HepG2 (cell line): ENCODE data around the gene SOX4. TPM values are rescaled to one million over a fixed set of nuclear protein-coding genes. Genes with fewer than 3 reads are reported as not detected.
A peak's percentile ranks its signal among the peaks of the same experiment; 100 is the strongest.

Source experiments
- ADNP ChIP-seq: sonication (generic); formaldehyde crosslinking; IDR thresholded peaks from 2 replicates; pipeline ENCODE4 v1.4.0; 2020; ENCODE audit warnings: missing genetic modification reagents
- AHR ChIP-seq: IDR thresholded peaks from 2 replicates; pipeline ENCODE4 v1.6.1; 2018; ENCODE audit warnings: missing genetic modification reagents, missing compliant biosample characterization
- ATF7 ChIP-seq, 2 experiments: fragments of 450-650 bp in 1 of 2; sonication (generic) in 1 of 2; formaldehyde crosslinking in 1 of 2; IDR thresholded peaks; 2 replicates each; pipeline versions ENCODE4 v1.4.0 to v1.6.1; 2016 to 2020; ENCODE audit warnings: antibody characterized with exemption in 1 of 2, mild to moderate bottlenecking in 1 of 2, missing genetic modification reagents in 1 of 2
- DMAP1 ChIP-seq: IDR thresholded peaks from 2 replicates; pipeline ENCODE4 v1.6.1; 2016
- GFI1 ChIP-seq: sonication (generic); formaldehyde crosslinking; IDR thresholded peaks from 2 replicates; pipeline ENCODE4 v1.5.0; 2020; ENCODE audit warnings: missing genetic modification reagents, mild to moderate bottlenecking, borderline replicate concordance
- MAFF ChIP-seq: IDR thresholded peaks from 2 replicates; pipeline ENCODE4 v1.6.1; 2011; ENCODE audit warnings: low read depth, low read length, improper control_type of control experiment
- MTERF4 ChIP-seq: sonication (generic); formaldehyde crosslinking; IDR thresholded peaks from 2 replicates; pipeline ENCODE4 v1.8.0; 2023; ENCODE audit warnings: mild to moderate bottlenecking, missing genetic modification reagents
- NCOA2 ChIP-seq: sonication (generic); formaldehyde crosslinking; IDR thresholded peaks from 2 replicates; pipeline ENCODE4 v1.8.0; 2022; ENCODE audit warnings: inconsistent platforms
- NR2F6 ChIP-seq, 2 experiments: IDR thresholded peaks; 2 replicates each; pipeline ENCODE4 v1.6.1; 2016; ENCODE audit warnings: antibody characterized with exemption in 1 of 2, mild to moderate bottlenecking in 1 of 2
- PLSCR1 ChIP-seq: sonication (generic); formaldehyde crosslinking; IDR thresholded peaks from 2 replicates; pipeline ENCODE4 v1.5.0; 2020; ENCODE audit warnings: missing genetic modification reagents, mild to moderate bottlenecking, borderline replicate concordance
- RBAK ChIP-seq: sonication (generic); formaldehyde crosslinking; IDR thresholded peaks from 2 replicates; pipeline ENCODE4 v1.5.1; 2020; ENCODE audit warnings: mild to moderate bottlenecking, missing genetic modification reagents
- SMC3 ChIP-seq: IDR thresholded peaks from 2 replicates; pipeline ENCODE4 v1.6.1; 2011; ENCODE audit warnings: low read length, improper control_type of control experiment
- SP2 ChIP-seq: sonication (generic); formaldehyde crosslinking; IDR thresholded peaks from 2 replicates; pipeline ENCODE4 v1.5.1; 2020; ENCODE audit warnings: mild to moderate bottlenecking, missing genetic modification reagents
- SPEN ChIP-seq: sonication (generic); formaldehyde crosslinking; IDR thresholded peaks from 2 replicates; pipeline ENCODE4 v1.5.1; 2020; ENCODE audit warnings: low read depth, mild to moderate bottlenecking, missing genetic modification reagents
- THYN1 ChIP-seq: sonication (generic); formaldehyde crosslinking; IDR thresholded peaks from 2 replicates; pipeline ENCODE4 v1.8.1; 2023; ENCODE audit warnings: low read depth, mild to moderate bottlenecking, moderate library complexity, missing genetic modification reagents, borderline replicate concordance
- ZBTB20 ChIP-seq: sonication (generic); formaldehyde crosslinking; IDR thresholded peaks from 2 replicates; pipeline ENCODE4 v1.8.1; 2023; ENCODE audit warnings: missing genetic modification reagents, low read depth, mild to moderate bottlenecking, borderline replicate concordance
- ZFP36L1 ChIP-seq: sonication (generic); formaldehyde crosslinking; IDR thresholded peaks from 2 replicates; pipeline ENCODE4 v1.8.0; 2022; ENCODE audit warnings: mild to moderate bottlenecking, missing genetic modification reagents, moderate library complexity
- ZGPAT ChIP-seq: IDR thresholded peaks from 2 replicates; pipeline ENCODE4 v1.6.1; 2016; ENCODE audit warnings: mild to moderate bottlenecking
- ZNF24 ChIP-seq: fragments of 450-650 bp; IDR thresholded peaks from 2 replicates; pipeline ENCODE4 v1.6.1; 2017; ENCODE audit warnings: antibody characterized with exemption, mild to moderate bottlenecking
- ZNF343 ChIP-seq: sonication (generic); formaldehyde crosslinking; IDR thresholded peaks from 2 replicates; pipeline ENCODE4 v1.4.0; 2020; ENCODE audit warnings: mild to moderate bottlenecking, missing genetic modification reagents
- ZSCAN25 ChIP-seq: sonication (generic); formaldehyde crosslinking; IDR thresholded peaks from 2 replicates; pipeline ENCODE4 v1.8.0; 2022; ENCODE audit warnings: mild to moderate bottlenecking, missing genetic modification reagents
- polyA plus RNA-seq, 8 experiments: library from polyadenylated mRNA; depleted of rRNA in 3 of 8; stranded (reverse) in 7 of 8; unstranded in 1 of 8; fragments of >200 nt; fragmentation: Illumina TruSeq in 4 of 8; extraction: Trizol in 4 of 8; gene quantifications; 2 replicates each; pipeline versions ENCODE4 v1.2.1 to v1.2.3, GENCODE V29; 2011 to 2016; ENCODE audit warnings: low read depth in 4 of 8, missing spikeins in 1 of 8, mixed read lengths in 1 of 8; ENCODE audit not compliant: insufficient read depth in 1 of 8
- total RNA-seq, 5 experiments: library from RNA; depleted of rRNA; stranded (reverse); fragments of >200 nt; fragmentation: Illumina TruSeq; extraction: Trizol; gene quantifications; 2 replicates each; pipeline ENCODE4 v1.2.3, GENCODE V29; 2016; ENCODE audit warnings: low read depth in 1 of 5
- TF ChIP-seq, protein P1 (sequence below): sonication (generic); formaldehyde crosslinking; IDR thresholded peaks from 2 replicates; pipeline ENCODE4 v1.8.0; 2022; ENCODE audit warnings: mild to moderate bottlenecking, missing genetic modification reagents; ENCODE audit not compliant: insufficient replicate concordance
- TF ChIP-seq, protein P2 (sequence below): sonication (generic); formaldehyde crosslinking; IDR thresholded peaks from 2 replicates; pipeline ENCODE4 v1.4.0; 2020; ENCODE audit warnings: missing genetic modification reagents

Gene SOX4
- total and polyA plus RNA-seq, 2 of the 13 experiments (the other 11 are each of a cell fraction or from before 2014, with no cell fraction given) = 2.6 to 3.4 TPM

DNA sequence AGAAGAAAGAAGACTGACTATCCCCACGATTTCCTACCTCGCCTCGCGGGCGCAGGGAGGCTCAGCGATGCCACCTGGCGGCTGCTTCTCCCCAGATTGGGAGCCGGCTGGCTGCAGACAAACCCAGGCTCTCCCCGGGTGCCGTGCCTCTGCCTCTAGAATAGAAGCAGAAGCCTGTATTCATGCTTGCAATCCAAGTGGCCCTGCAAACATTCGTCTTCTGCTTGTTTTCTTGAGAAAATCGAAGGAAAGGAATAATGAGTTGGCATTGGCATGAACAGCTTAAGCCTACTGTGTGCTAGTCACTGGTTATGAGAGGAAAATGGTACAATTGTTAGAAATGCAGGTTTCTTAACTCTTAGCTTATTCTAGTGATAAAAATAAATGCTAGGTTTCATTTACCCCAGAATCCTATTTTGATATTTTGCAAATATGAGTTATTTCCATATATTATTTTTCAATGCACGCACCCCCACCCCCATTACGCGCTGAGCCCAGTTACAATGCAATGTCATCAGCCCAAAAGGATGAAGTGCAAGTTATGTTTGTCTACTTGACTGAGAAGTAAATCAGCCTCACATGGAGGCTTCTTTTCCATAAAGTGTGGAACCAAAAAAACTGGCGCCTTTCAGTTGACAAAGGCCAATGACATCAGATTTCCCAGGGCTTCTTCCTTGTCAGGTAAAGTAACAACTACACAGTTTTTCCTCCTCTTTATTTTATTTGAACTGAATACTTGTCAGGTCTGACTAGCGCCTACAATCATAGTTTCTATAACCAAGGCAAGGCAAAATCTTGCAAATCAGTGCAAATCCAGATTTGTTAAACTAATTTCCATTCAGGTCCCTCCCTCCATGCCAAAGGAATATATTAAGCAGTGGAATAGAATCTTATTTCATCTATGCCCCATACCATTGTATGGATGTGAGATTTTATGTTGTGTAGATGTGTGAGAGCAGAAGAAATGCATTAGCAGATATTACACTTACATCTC is 3.9 kb upstream of the SOX4 start (continued):
- TF ChIP-seq PLSCR1 (no peak), ADNP (no peak), AHR (CRISPR knock-in tag) (peak; percentile 72; the same call in 1 of the 2 replicates), GFI1 (CRISPR knock-in tag) (peak; percentile 51; the same call in 1 of the 2 replicates), ZNF24 (no peak), SP2 (CRISPR knock-in tag) (no peak), ZSCAN25 (CRISPR knock-in tag) (peak; percentile 57; the same call in 1 of the 2 replicates), ZGPAT (CRISPR knock-in tag) (peak; percentile 58; the same call in 1 of the 2 replicates), ZBTB20 (CRISPR knock-in tag) (no peak), THYN1 (CRISPR knock-in tag) (no peak), ATF7 (IDR thresholded peaks at IDR 0.05) (no peak), ATF7 (CRISPR knock-in tag; IDR thresholded peaks at IDR 0.05) (no peak), NR2F6 (IDR thresholded peaks at IDR 0.05) (no peak), NR2F6 (CRISPR knock-in tag; IDR thresholded peaks at IDR 0.05) (peak; percentile 50; the same call in 1 of the 2 replicates), MTERF4 (CRISPR knock-in tag) (0 out of 2 replicates have a peak, but pooled peaks have one; percentile 28), SMC3 (peak; percentile 90), DMAP1 (CRISPR knock-in tag) (no peak), ZNF343 (0 out of 2 replicates have a peak, but pooled peaks have one; percentile 52), SPEN (CRISPR knock-in tag) (peak; percentile 52; the same call in 1 of the 2 replicates), ZFP36L1 (CRISPR knock-in tag) (no peak), NCOA2 (CRISPR knock-in tag) (no peak), RBAK (CRISPR knock-in tag) (no peak), MAFF (no peak)
- TF ChIP-seq, protein P1, sequence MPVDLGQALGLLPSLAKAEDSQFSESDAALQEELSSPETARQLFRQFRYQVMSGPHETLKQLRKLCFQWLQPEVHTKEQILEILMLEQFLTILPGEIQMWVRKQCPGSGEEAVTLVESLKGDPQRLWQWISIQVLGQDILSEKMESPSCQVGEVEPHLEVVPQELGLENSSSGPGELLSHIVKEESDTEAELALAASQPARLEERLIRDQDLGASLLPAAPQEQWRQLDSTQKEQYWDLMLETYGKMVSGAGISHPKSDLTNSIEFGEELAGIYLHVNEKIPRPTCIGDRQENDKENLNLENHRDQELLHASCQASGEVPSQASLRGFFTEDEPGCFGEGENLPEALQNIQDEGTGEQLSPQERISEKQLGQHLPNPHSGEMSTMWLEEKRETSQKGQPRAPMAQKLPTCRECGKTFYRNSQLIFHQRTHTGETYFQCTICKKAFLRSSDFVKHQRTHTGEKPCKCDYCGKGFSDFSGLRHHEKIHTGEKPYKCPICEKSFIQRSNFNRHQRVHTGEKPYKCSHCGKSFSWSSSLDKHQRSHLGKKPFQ (CRISPR knock-in tag) = no peak
- TF ChIP-seq, protein P2, sequence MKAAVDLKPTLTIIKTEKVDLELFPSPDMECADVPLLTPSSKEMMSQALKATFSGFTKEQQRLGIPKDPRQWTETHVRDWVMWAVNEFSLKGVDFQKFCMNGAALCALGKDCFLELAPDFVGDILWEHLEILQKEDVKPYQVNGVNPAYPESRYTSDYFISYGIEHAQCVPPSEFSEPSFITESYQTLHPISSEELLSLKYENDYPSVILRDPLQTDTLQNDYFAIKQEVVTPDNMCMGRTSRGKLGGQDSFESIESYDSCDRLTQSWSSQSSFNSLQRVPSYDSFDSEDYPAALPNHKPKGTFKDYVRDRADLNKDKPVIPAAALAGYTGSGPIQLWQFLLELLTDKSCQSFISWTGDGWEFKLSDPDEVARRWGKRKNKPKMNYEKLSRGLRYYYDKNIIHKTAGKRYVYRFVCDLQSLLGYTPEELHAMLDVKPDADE (CRISPR knock-in tag) = no peak
